Ectodermal cell (in vitro differentiated cells): ENCODE results near the gene KAZN.

Experiments used
- H3K27ac ChIP-seq: 2 replicates; pipeline ENCODE4 v1.7.0; 2013; ENCODE audit warnings: mild to moderate bottlenecking, low read depth, low read length; ENCODE audit not compliant: insufficient read depth, poor library complexity, severe bottlenecking
- H3K27me3 ChIP-seq: 2 replicates; pipeline ENCODE4 v1.7.0; 2013; ENCODE audit warnings: mild to moderate bottlenecking, low read length; ENCODE audit not compliant: insufficient read depth, control insufficient read depth, poor library complexity, severe bottlenecking
- H3K36me3 ChIP-seq: one replicate; pipeline ENCODE4 v1.7.0; 2013; ENCODE audit warnings: low read length; ENCODE audit not compliant: control insufficient read depth, insufficient read depth
- H3K4me1 ChIP-seq: one replicate; pipeline ENCODE4 v1.7.0; 2013; ENCODE audit warnings: low read length; ENCODE audit not compliant: control insufficient read depth, insufficient read depth
- H3K4me3 ChIP-seq: 2 replicates; pipeline ENCODE4 v1.7.0; 2013; ENCODE audit warnings: low read depth, low read length, control low read depth; ENCODE audit not compliant: insufficient read depth
- H3K9me3 ChIP-seq: 2 replicates; pipeline ENCODE4 v1.7.0; 2013; ENCODE audit warnings: mild to moderate bottlenecking, low read length, moderate library complexity; ENCODE audit not compliant: control insufficient read depth
- WGBS, 2 experiments: methylation state at CpG; one replicate each; pipeline ENCODE4 v1.1.7; 2013; ENCODE audit warnings: missing lambda C conversion rate in 2 of 2; 5-methylcytosine and 5-hydroxymethylcytosine counted together

KAZN gene

GRCh38 chr1:14824314-14824915 is 225.9 kb downstream of the KAZN start:
- WGBS, 2 experiments: 95 to 96% methylated on average over 5 to 6 of the region's 6 CpGs
- H3K27me3 ChIP-seq: no peaks in the 10 kb centered on the region
- H3K27ac ChIP-seq: no peak overlapping the region
- no peaks in the 10 kb centered on the region for H3K36me3 ChIP-seq
- no peak overlapping the region for H3K4me3 ChIP-seq
- H3K9me3 ChIP-seq: no peaks in the 10 kb centered on the region
- no peaks in the 10 kb centered on the region for H3K4me1 ChIP-seq

DNA sequence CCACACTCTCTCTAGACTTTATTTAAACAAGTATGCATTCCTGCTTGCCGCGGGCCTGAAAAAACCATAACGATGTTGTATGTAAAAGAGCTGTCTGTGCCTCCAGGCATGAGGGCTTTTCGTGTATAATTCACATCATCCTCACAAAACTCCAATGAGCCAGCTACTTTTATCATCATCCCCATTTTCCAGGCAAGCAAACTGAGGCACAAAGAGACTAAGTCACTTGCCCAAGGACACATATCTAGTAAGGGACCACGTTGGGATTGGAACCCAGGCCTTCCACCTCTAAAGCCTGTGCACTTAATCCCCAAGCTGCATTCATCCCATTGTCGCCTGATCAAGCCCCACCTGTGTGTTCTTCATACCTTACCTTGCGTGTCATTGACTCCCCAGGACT is 226.9 kb downstream of the KAZN start:
- Histone ChIP-seq H3K27ac (no peak overlapping the region), H3K4me3 (no peak overlapping the region), H3K4me1 (no peaks in the 10 kb centered on the region), H3K27me3 (no peaks in the 10 kb centered on the region), H3K9me3 (no peaks in the 10 kb centered on the region), H3K36me3 (no peaks in the 10 kb centered on the region)
- WGBS, 2 experiments: 91 to 94% methylated on average over 7 of the region's 7 CpGs

GRCh38 chr1:14826172-14826636 is 227.7 kb downstream of the KAZN start:
- 88% methylated on average over 13 of the region's 13 CpGs for WGBS, 2 experiments
- no peaks in the 10 kb centered on the region for H3K9me3 ChIP-seq
- H3K27me3 ChIP-seq: no peaks in the 10 kb centered on the region
- H3K4me1 ChIP-seq: no peaks in the 10 kb centered on the region
- H3K36me3 ChIP-seq: no peaks in the 10 kb centered on the region
- no peak overlapping the region for H3K4me3 ChIP-seq
- no peak overlapping the region for H3K27ac ChIP-seq

- Histone ChIP-seq H3K36me3 (no peaks in the 10 kb centered on the region), H3K27me3 (no peaks in the 10 kb centered on the region), H3K4me3 (no peak overlapping the region), H3K27ac (no peak overlapping the region), H3K4me1 (no peaks in the 10 kb centered on the region), H3K9me3 (no peaks in the 10 kb centered on the region)
- WGBS, 2 experiments: 96% methylated on average over 11 of the region's 11 CpGs
Measured at GRCh38 chr1:14826731-14827326, 228.3 kb downstream of the KAZN start.

DNA sequence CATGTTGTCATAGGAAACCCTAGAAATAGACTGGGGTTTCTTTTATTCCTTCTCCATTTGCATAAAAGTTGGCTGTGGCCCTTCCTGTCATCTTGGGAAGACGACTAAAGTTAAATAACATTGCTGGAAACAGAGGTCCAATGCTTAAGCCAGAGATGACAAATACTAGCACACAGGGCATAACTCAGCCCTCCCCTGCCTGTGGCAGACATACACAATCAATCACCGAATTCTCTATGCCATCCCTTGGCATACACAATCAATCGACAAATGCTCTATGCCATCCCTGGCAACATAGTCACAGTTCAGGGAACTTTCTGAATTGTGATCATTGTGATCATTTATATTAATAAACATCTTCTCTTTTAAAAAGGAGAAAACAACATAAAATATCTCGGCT is 229.4 kb downstream of the KAZN start:
- H3K36me3 ChIP-seq: no peaks in the 10 kb centered on the region
- no peaks in the 10 kb centered on the region for H3K4me1 ChIP-seq
- WGBS, 2 experiments: 94 to 98% methylated on average over 3 to 4 of the region's 4 CpGs
- H3K27ac ChIP-seq: no peak overlapping the region
- H3K4me3 ChIP-seq: no peak overlapping the region
- no peaks in the 10 kb centered on the region for H3K9me3 ChIP-seq
- H3K27me3 ChIP-seq: no peaks in the 10 kb centered on the region

- no peaks in the 10 kb centered on the region for H3K36me3 ChIP-seq
Measured at GRCh38 chr1:14828665-14829064, 230.2 kb downstream of the KAZN start.

GRCh38 chr1:14835725-14836124 is 237.2 kb downstream of the KAZN start:
- no peak overlapping the region for H3K27ac ChIP-seq
- H3K9me3 ChIP-seq: no peaks in the 10 kb centered on the region
- H3K27me3 ChIP-seq: no peaks in the 10 kb centered on the region
- H3K4me3 ChIP-seq: no peak overlapping the region
- H3K36me3 ChIP-seq: no peaks in the 10 kb centered on the region
- 82 to 83% methylated on average over 5 of the region's 5 CpGs for WGBS, 2 experiments
- H3K4me1 ChIP-seq: no peaks in the 10 kb centered on the region

More at GRCh38 chr1:14828665-14829064, 230.2 kb downstream of the KAZN start:
- Histone ChIP-seq H3K4me1 (no peaks in the 10 kb centered on the region), H3K9me3 (no peaks in the 10 kb centered on the region), H3K27me3 (no peaks in the 10 kb centered on the region), H3K27ac (no peak overlapping the region), H3K4me3 (no peak overlapping the region)
- WGBS, 2 experiments: 95 to 96% methylated on average over 4 of the region's 4 CpGs

DNA sequence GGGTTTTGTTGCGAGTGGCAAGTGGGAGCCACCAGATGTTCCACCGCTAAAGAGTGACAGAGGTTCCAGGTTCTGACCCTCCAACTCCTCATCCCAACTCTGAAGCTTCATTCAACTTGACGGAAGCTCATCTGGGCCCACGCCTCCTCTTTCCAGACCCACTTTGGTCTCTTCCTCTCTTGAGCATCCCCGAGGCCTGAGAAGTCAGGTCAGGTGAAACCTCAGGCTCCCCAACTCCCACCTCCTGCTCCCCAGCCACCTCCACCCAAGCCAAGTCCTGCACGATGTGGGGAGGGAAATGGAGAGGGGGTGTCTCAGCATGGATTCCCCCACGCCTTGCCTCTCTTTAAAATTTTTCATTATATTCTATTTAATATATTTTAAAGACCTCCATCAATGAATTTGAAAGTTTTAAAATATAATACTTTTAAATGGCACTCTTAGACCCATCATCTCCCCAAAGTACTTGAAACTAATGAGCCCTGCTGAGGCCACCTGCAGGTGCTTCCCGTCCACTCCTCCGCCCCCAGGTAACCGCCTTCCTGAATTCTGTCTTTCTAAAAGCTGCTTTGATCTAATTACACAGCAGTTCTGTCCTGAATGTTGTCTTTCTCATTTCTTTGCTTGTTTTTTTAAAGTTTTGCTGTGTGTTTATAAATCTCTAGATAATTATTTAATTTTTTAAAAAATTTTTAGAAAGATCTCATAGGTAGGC is 238.1 kb downstream of the KAZN start:
- WGBS, 2 experiments: 90 to 93% methylated on average over 8 of the region's 10 CpGs
- H3K27me3 ChIP-seq: no peaks in the 10 kb centered on the region
- no peaks in the 10 kb centered on the region for H3K4me1 ChIP-seq
- H3K27ac ChIP-seq: no peak overlapping the region
- H3K36me3 ChIP-seq: no peaks in the 10 kb centered on the region
- no peak overlapping the region for H3K4me3 ChIP-seq
- H3K9me3 ChIP-seq: no peaks in the 10 kb centered on the region

DNA sequence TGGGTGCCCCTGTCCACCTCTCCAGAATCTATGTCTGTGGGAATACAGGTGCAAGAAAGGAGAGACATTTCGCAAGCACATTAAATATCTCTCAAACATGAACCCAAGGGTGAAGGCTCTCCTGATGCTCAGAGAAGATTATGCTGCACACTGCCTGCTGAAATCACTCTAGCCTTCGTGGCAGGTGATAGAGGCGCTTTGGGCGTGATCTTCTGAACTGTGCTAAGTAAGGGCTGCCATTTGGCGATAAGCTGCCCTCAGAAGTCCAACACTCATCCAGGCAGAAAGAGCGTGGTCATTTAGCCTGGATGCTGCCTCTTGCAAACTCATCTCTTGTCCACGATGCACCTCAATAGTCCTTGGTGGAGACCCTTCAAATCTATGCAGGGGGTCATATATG is 241.9 kb downstream of the KAZN start:
- WGBS, 2 experiments: 95 to 97% methylated on average over 6 to 7 of the region's 7 CpGs
- no peaks in the 10 kb centered on the region for H3K36me3 ChIP-seq

GRCh38 chr1:14841456-14841855 is 243.0 kb downstream of the KAZN start:
- Histone ChIP-seq H3K27me3 (no peaks in the 10 kb centered on the region), H3K4me1 (no peaks in the 10 kb centered on the region), H3K4me3 (no peak overlapping the region), H3K9me3 (no peaks in the 10 kb centered on the region), H3K27ac (no peak overlapping the region), H3K36me3 (no peaks in the 10 kb centered on the region)
- WGBS, 2 experiments: 93 to 98% methylated on average over 2 of the region's 2 CpGs

More for the DNA sequence above, 241.9 kb downstream of the KAZN start:
- H3K27me3 ChIP-seq: no peaks in the 10 kb centered on the region
- no peak overlapping the region for H3K27ac ChIP-seq
- no peaks in the 10 kb centered on the region for H3K4me1 ChIP-seq
- H3K4me3 ChIP-seq: no peak overlapping the region
- no peaks in the 10 kb centered on the region for H3K9me3 ChIP-seq
